GM18507 (cell line): ENCODE measurements around the gene KRT16.
"Not testable (repeated sequence)": the region's sequence is repeated elsewhere in the genome, so short reads cannot be mapped to it uniquely, and the experiment has no call there.

Source experiments
- DNase-seq: peaks from one replicate; pipeline ENCODE4 v3.0.0; 2011; ENCODE audit warnings: low read depth; ENCODE audit not compliant: insufficient read length; ENCODE audit errors: extremely low spot score
- FAIRE-seq: peaks from 2 replicates; lab custom pipeline; 2011; peaks lifted over from hg19 to GRCh38; lab: Jason Lieb, UNC

The KRT16 gene

DNA sequence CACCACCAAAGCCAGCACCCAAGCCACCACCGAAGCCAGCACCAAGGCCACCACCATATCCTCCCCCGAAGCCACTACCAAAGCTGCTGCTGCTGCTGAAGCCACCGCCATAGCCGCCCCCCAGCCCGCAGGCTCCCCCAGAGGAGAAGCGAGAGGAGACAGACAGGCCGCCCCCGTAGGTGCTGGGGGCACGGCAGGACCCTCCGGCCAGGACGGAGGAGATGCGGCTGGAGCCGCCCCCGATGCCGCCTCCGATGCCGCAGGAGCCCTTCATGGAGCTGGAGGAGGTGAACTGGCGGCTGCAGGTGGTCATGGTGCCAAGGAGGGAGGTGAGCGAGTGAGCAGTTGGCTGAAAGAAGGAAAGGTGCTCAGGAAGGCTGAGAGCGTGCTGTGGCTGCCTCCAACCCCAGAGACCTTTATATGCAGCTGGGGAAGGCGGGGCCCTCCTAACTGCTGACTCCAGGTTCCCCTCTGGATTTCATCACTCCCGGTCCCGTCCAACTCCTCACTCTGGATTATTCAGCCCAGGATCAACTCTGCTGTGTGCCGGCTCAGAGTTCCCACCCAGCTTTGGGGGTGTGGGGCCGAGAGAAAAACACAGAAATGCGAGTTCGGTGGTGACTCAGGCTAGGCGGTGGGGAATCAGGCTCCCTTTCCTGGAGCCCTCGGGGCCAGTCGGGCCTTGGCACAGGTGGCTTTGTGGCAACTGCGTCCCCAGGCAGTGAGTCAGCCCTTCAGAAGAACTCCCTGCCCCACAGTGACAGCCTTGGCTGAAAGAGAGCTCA is at the start of gene KRT16:
Gene KRT16 (minus strand): TSS at position 392 of the 785 bp plus-strand sequence. CDS start 79 bp downstream, at position 313.
- FAIRE-seq, DNase-seq: not testable (repeated sequence)

DNA sequence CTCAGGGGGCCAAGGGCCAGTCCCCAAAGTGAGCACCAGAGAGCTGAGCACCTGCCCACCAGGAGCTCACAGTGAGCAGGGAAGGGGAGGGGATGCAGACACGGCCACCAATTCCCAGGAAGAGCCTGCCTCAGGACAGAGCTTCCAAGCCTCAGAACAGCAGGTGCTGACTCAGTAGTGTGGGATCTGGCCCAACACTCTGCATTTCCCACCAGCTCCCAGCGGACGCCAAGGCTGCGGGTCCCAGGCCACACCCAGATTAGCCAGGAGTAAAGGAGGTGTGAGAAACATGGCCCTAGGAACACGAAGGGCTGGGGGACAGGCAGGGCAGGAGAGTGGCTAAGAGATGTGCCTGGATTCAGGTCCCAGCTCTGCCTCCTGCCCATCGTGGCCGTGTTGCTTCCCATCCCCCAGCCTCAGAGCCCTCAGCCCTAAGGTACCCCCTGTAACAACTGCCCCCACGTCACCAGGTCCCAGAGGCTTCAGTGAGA is 47.7 kb upstream of the KRT16 start:
- FAIRE-seq (no peak), DNase-seq (no peak)

DNA sequence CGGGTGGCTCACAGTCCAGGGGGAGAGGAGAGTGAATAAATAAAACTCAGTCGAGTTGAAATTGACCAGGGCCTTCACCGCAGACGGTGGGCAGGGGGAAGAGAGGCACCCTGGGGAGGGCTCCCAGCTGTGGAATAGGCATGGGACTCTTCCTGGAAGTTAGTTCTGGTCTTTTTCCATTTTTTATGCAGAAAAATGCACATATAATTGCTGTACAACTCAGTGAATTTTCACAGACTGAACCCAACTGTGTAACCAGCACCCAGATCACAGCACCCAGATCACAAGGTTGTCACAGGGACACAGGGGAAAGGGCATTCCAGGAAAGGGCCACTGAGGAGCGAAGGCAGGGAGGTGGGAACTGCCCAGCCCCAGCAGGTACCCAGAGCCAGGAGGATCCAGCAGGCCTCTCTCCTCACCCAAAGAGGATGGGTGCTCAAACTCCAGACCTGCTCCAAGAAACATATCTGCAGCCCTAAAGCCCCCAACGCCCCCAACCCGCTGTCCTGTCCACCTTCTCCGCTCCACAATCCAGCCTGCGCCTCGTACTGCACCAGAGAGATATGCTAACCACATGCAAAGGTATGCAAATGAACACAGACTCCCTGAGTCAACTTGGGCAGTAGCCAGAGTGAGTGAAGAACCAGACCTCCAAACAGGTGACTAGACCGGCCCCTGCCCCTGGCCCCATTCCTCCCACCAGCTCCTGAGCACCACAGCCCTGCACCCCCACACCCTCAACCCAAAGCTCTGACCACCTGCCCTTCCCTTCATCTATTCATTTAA is 47.1 kb upstream of the KRT16 start:
- FAIRE-seq (no peak), DNase-seq (no peak)

DNA sequence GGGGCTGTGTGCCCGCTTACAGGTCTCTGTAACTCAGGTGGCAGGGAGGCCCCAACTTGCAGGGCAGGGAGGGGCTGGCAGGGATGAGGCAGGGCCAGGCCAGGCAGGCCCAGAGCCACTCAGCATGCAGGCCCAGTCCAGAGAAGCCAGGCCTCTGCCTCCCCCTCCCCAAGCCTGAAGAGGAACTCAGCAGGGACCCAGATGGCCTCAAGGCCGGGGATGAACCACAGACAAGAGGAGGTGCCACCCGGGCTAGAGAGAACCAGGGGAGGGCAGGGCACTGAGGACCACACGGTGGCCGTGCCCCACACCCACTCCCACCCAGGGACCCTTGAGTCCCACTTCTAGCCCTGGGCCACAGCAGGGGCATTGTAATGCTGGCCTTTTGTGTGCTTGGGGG is 46.3 kb upstream of the KRT16 start:
- FAIRE-seq = no peak
- no peak for DNase-seq

DNA sequence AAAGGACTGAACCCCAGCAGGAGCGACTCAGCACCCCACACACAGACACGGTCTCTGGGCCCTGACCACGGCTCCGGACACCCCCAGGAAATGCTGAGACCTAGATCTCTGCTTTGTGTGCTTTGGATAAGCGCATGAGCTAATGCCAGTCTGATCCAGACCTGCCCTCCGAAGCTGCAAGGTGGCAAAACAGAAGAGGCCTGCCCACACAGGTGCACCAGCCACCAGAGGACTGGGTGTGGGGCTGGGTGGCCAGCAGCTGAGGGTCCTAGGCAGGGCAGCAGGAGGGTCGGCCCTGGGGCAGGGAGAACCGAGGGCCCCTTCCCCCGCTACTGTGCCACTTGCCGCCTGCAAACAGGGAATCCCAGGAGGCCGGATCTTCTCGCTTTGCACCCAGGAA is 45.4 kb upstream of the KRT16 start:
- no peak for FAIRE-seq
- DNase-seq = no peak

DNA sequence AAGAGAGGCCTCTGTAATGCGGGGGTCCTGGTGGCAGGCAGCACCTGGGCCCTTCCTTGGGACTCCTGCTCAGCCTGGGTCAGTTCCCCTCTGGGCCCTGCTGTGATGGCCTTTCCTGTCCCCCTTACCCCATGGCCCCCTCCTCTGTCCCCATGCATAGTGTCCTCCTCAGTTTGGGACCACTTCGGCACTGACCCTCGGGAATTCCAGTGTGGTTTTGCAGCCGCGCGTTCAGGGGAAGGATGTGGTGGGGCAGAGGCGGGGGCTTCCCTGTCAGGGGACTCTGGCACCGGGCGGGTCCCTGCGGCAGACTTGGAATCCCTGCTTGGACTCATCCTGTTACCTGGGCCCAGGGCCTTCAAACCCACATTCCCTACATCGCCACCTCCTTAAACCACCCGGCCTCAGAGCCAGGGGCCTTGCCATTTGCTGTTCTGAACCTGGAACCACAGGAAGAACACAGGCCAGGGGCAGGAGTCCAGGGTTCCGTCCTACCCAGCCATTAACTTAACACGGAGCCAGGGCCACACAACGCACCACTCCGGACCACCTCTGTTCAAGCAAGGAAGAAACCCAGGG is 44.7 kb upstream of the KRT16 start:
- FAIRE-seq (no peak), DNase-seq (no peak)

DNA sequence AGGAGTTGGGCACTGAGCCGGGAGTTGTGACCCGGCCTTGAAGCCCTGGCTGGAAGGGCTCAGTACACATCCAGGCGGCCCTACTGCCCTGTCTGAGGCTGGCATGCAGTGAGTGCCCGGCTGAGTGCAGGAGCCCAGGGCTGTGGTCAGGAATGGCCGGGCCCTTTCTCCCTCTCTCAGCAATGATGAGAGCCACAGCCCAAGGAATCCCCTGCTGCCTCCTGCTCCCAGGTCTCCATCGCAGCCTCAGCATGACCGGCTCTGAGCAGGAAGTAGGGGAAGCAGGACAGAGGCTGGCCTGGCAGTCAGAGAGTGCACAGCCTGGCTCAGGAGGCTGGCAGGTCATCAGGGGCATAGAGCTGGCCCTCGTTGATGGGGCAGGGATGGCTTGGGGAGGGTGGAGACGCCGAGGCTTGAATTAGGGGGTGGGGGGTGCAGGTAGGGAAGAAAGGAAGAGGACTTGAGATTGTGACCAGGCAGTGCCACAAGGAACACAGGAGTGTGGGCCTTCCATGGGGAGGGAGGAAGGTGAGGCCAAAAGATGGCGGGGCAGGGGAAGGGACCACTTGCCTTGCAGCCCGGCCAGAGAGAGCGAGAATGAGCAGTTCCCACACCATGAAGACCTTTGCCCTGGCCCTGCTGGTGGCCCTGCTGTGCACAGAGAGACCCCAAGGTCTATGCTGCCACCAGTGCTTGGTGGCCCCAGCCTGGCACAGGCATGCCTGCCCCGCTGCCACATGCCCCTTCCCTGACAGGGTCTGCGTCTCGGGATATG is 43.9 kb upstream of the KRT16 start:
- FAIRE-seq = no peak
- no peak for DNase-seq

DNA sequence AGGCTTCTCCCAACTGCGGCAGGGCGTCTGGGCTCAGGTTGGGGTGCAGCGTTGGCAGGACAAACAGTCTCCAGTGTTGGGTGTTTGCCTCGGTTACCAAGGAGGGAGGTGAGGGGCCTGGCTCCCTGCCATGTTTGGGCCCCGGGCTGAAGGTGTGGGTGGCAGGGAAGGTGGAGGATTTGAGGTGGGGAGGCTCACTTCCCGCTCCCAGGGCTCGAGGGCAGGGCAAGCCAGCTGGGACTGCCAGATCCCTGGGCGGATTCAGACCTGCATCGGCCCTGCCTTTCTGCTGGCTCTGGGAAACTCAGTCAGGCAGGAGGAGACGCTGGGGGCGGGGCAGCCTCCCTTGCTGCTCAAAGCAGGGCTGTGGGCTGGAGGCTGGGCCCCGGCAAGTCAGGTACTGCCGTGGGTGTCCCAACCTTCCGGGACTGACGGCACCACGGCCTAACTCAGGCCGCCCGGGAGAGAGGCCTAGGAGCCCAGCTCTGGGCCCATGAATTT is 43.1 kb upstream of the KRT16 start:
- FAIRE-seq = no peak
- DNase-seq = no peak

DNA sequence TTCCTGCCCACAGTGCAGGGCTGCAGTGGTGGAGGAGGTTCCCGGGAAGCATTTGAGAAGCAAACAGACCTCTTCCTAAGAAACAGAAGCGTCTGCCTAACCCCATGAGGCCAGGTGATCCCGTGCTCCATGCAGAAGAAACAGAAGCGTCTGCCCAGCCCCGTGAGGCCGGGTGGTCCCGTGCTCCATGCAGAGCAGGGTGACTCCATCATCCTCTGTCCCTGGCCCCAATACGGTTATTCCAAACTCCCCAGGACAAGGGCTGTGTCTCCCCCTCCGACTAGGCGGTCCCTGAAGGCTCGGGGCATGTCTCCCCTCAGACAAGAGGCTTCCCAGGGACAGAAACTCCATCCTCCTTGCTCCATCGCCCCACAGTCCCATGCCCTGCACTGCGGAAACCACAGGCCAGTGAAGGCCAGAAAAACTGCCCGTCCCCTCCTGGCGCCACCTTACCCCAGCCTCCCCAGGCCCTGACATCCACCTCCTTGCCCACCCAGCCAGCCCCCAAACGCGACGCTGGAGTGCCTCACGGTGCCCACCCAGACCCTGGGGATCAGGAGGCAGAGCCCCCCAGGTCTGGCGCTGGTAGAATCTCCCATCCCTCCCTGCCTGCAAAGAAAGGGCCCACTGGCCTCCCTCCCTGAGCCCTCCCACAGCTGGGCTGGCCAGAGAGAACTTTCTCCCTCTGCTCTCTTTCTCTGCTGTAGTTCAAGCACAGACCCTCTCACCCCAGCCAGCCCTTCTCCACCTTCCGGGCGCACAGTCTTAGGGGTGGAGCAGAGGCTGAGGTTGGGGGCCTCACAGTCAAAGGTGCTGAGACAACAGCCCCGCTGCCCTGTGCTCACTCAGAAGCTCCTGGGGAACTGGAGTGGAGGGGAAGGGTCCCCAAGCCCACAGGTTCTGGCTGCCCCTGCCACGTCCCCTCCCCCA is 42.4 kb upstream of the KRT16 start:
- DNase-seq = no peak
- no peak for FAIRE-seq

DNA sequence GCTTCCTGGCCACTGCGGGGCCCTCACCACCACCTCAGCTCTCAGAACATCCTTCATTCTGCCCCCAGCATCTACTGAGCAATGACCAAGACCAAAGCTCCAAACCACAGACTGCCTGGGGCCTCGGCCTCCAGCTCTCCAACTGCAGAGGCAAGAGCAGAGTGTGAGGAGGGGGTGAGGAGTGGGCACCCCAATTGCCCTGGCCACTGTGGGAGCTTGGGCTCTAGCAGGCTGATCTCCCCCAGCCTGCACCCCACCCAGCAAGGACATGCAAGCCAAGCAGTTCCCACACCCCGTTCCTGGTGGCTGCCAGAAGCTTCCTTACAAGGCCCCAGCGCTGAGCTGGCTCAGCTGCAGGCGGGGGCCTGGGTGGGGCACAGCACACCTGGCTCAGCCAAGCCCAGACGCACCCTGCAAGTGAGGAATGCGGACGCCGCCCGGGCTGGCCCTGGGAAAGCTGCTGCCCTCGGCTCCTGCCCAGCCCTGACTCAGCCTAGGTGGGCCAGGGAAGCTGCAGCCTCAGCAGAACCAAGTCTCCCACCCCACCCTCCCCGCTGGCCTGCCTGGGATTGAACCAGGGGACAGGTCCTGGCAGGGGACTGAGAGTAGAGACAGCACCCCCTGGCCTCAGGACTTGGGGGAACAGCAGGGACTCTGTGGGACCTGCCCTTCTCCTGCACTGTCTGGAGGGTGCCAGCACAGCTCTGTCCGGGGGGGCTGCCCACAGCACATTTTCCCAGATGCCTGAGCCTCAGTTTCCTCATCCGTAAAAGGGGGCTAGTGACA is 41.5 kb upstream of the KRT16 start:
- no peak for DNase-seq

DNA sequence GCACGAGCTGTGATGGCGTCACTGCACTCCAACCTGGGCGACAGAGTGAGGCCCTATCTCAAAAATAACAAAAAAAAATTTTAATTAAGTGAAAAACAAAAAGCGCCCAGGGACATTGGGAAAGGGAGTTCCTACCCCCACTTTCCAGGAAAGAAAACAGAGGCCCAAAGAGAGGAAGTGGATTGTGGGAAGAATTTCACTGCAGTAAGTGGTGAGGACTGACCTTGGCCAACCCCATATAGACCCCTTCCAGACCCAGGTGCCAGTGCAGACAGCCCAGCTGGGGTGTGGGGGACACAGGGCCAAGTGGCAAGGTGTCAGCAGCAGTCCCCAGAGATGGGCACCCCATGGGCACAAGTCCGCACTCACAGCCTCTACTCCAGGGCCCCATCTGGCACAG is 40.9 kb upstream of the KRT16 start:
- DNase-seq (no peak), FAIRE-seq (no peak)

More for the DNA sequence above, 41.5 kb upstream of the KRT16 start:
- no peak for FAIRE-seq

DNA sequence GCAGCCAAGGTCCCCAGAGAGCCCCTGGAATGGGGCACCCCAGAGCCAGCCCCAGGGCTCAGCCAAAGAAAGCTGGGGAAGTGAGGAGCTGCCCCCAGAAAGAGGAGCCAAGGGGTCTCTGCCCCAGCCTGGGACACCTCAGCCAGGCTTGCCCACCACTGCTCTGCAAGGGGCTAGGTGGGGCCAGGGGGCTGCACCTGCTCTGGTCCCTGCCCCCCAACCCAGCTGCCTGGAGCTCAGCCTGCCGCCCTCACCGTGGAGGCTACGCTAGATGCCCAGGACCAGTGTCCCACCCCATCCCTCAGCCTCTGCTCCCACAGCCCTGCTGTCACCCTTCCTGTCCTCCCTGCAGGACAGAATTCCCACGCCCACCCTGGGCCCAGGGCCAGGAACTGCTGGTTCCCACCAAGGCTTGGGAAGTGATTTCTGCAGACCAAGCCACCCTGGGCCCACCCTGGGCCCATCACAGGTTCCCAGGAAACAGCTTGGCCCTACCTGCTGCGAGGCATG is 39.9 kb upstream of the KRT16 start:
- no peak for DNase-seq
- FAIRE-seq = no peak

DNA sequence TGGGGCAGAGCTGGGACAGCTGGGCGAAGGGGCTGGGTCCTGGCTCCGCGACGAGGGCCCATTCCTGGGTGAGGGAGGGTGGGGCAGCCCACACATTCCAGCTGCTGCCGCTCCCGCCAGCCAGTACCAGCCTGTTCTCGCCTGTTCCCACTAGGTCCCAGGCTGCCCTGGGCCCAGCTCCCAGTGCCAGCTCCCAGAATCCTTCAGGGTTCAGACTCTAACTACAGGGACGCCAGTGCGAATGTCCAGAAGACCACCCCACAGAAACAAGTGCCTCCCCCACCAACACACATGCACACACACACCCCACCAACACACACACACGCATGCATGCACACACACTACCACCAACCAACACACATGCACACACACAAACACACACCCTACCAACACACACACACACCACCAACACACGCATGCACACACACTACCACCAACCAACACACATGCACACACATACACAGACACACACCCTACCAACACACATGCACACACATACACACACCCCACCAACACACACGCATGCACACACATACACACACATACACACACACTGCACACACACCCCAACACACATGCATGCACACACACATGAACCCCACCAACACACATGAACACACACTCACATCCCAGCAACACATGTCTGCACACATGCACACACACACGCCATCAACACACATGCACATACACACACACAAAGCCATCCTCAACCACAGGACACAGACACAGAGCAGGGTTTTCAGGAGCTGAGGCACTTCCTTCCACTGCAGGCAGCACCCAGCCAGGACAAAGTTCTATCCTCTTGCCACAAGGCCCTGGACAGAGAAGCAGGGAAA is 39.3 kb upstream of the KRT16 start:
- DNase-seq = no peak
- no peak for FAIRE-seq

DNA sequence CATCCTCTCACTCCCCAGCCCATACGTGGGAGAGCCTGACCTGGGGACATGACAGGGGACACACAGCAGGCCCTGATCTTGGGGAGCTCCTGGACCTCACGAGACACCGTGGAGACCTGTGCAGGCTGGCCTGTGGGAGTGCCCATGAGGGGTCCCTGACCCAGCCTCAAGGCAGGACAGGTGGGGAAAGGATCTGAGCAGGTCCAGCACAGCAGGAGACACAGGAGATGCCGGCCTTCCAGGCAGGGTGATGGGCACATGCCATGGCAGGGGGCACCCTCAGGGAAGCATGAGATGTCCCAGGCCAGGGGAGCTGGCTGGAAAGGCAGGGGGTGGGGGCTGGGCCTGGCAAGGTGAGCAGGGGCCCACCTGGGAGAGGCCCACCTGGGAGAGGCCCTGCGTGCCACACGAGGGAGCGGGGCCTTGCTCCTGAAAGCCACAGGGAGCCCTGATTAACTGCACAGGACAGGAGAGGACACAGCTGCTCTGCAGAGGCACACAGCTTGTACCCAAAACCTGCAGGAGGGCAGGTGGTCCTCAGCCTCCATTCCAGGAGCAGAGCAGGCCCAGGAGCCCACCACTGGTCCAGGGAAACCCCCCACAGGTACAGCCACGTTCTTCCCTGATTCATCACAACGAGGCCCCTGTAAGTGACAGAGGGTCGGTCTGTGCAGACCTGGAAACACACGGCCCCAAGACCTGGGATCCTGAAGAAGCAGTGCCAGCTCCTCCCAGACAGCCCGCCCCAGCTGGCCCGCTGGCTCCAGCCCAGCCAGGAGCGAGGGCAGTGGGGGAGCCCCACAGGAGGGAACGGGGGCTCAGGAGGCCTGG is 38.4 kb upstream of the KRT16 start:
- FAIRE-seq (no peak), DNase-seq (no peak)

DNA sequence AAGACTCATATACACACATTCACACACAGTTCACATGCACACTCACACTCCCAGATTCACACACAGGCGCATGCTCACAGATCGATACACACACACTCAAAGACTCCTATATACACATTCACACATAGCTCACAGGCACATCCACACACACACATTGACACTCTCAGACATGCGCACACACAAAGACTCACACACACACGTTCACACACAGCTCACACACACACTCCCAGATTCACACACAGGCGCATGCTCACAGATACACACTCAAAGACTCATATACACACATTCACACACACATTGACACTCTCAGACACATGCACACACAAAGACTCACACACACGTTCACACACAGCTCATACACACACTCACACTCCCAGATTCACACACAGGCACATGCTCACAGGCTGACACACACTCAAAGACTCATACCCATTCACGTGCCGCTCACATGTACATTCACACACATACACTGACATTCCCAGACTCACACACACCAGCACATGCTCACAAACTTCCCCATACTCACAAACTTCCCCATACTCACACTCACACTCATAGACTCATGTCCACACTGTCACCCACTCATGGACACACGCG is 37.5 kb upstream of the KRT16 start:
- no peak for DNase-seq
- FAIRE-seq = no peak
